Measurements from ENCODE around the gene PAQR5.
"Not testable (repeated sequence)": the region's sequence is repeated elsewhere in the genome, so short reads cannot be mapped to it uniquely, and the experiment has no call there.

DNA sequence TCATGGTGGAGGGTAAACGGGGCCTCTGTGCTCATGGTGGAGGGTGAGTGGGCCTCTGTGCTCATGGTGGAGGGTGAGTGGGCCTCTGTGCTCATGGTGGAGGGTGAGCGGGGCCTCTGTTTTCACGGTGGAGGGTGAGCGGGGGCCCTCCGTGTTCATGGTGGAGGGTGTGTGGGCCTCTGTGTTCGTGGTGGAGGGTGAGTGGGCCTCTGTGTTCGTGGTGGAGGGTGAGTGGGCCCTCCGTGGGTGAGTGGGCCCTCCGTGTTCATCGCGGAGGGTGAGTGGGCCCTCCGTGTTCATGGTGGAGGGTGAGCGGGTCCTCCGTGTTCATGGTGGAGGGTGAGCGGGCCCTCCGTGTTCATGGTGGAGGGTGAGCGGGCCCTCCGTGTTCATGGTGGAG lies 85.4 kb downstream of the PAQR5 start:
- TF ChIP-seq EZH2 (IDR thresholded peaks at IDR 0.05); POLR2AphosphoS5 (IDR thresholded peaks at IDR 0.05; ENCODE audit: borderline replicate concordance, low read depth, low read length); FOXP2 (optimal IDR thresholded peaks at IDR 0.05; ENCODE audit: control extremely low read depth, extremely low read length, insufficient read depth): not testable (repeated sequence)

Measured in SK-N-MC (cell line).